ENCODE results near the gene OSBPL10. TPM values are rescaled to one million over a fixed set of nuclear protein-coding genes. Genes with fewer than 3 reads are reported as not detected.
"Not testable (repeated sequence)": the region's sequence is repeated elsewhere in the genome, so short reads cannot be mapped to it uniquely, and the experiment has no call there.

The OSBPL10 gene
- total RNA-seq, 2 donors from 2014 or later: 0.90 to 11.5 TPM

GRCh38 chr3:31692751-31693150 lies 288.3 kb downstream of the OSBPL10 start:
- Mint-ChIP-seq H3K36me3 (ENCODE audit: low read depth) (no peaks in the 10 kb centered on the region), H3K4me3 (no peak overlapping the region), H3K27ac (no peak overlapping the region), H3K9me3 (peaks cover 5% of the 10 kb centered on the region), H3K4me1 (no peaks in the 10 kb centered on the region), H3K27me3 (no peaks in the 10 kb centered on the region)
- ATAC-seq (replicated peaks): no peak

GRCh38 chr3:31690771-31691170 lies 290.3 kb downstream of the OSBPL10 start:
- Mint-ChIP-seq H3K27ac (no peak overlapping the region), H3K4me1 (no peaks in the 10 kb centered on the region), H3K4me3 (no peak overlapping the region), H3K9me3 (peaks cover 5% of the 10 kb centered on the region), H3K27me3 (peaks cover 3% of the 10 kb centered on the region), H3K36me3 (ENCODE audit: low read depth) (no peaks in the 10 kb centered on the region)
- ATAC-seq (replicated peaks): no peak

- H3K27ac Mint-ChIP-seq: not testable (repeated sequence)
Observed at GRCh38 chr3:31689523-31689922, 291.5 kb downstream of the OSBPL10 start.

GRCh38 chr3:31688984-31689383 lies 292.1 kb downstream of the OSBPL10 start:
- no peak for ATAC-seq (replicated peaks)
- Mint-ChIP-seq H3K36me3 (ENCODE audit: low read depth) (no peaks in the 10 kb centered on the region), H3K27ac (no peak overlapping the region), H3K4me3 (no peak overlapping the region), H3K4me1 (no peaks in the 10 kb centered on the region), H3K27me3 (peaks cover 6% of the 10 kb centered on the region), H3K9me3 (peaks cover 5% of the 10 kb centered on the region)

More at GRCh38 chr3:31689523-31689922, 291.5 kb downstream of the OSBPL10 start:
- not testable (repeated sequence) for H3K4me3 Mint-ChIP-seq; ATAC-seq (replicated peaks); H3K36me3 Mint-ChIP-seq (ENCODE audit: low read depth); H3K9me3 Mint-ChIP-seq; H3K4me1 Mint-ChIP-seq; H3K27me3 Mint-ChIP-seq

- no peak for ATAC-seq (replicated peaks)
- Mint-ChIP-seq H3K27me3 (peaks cover 11% of the 10 kb centered on the region), H3K36me3 (ENCODE audit: low read depth) (no peaks in the 10 kb centered on the region), H3K27ac (no peak overlapping the region), H3K4me3 (no peak overlapping the region), H3K9me3 (peaks cover 5% of the 10 kb centered on the region), H3K4me1 (no peaks in the 10 kb centered on the region)
Observed at GRCh38 chr3:31687020-31687802, 293.9 kb downstream of the OSBPL10 start.

- Mint-ChIP-seq H3K4me3 (no peak overlapping the region), H3K9me3 (no peaks in the 10 kb centered on the region), H3K4me1 (no peaks in the 10 kb centered on the region), H3K36me3 (ENCODE audit: low read depth) (no peaks in the 10 kb centered on the region), H3K27me3 (peaks cover 6% of the 10 kb centered on the region), H3K27ac (no peak overlapping the region)
- no peak for ATAC-seq (replicated peaks)
Observed at GRCh38 chr3:31680072-31680870, 300.8 kb downstream of the OSBPL10 start.

- ATAC-seq (replicated peaks): no peak
- no peak overlapping the region for H3K27ac Mint-ChIP-seq
- no peaks in the 10 kb centered on the region for H3K9me3 Mint-ChIP-seq
- no peaks in the 10 kb centered on the region for H3K36me3 Mint-ChIP-seq (ENCODE audit: low read depth)
- no peak overlapping the region for H3K4me3 Mint-ChIP-seq
- H3K27me3 Mint-ChIP-seq: no peaks in the 10 kb centered on the region
- no peaks in the 10 kb centered on the region for H3K4me1 Mint-ChIP-seq
Observed at GRCh38 chr3:31676556-31676955, 304.5 kb downstream of the OSBPL10 start.

GRCh38 chr3:31673950-31674349 lies 307.1 kb downstream of the OSBPL10 start:
- Mint-ChIP-seq H3K9me3 (no peaks in the 10 kb centered on the region), H3K36me3 (ENCODE audit: low read depth) (no peaks in the 10 kb centered on the region), H3K4me3 (no peak overlapping the region), H3K27ac (no peak overlapping the region), H3K27me3 (no peaks in the 10 kb centered on the region), H3K4me1 (no peaks in the 10 kb centered on the region)
- no peak for ATAC-seq (replicated peaks)

GRCh38 chr3:31671976-31672375 lies 309.1 kb downstream of the OSBPL10 start:
- Mint-ChIP-seq H3K27me3 (no peaks in the 10 kb centered on the region), H3K4me3 (no peak overlapping the region), H3K27ac (no peak overlapping the region), H3K9me3 (no peaks in the 10 kb centered on the region), H3K36me3 (ENCODE audit: low read depth) (no peaks in the 10 kb centered on the region), H3K4me1 (no peaks in the 10 kb centered on the region)
- no peak for ATAC-seq (replicated peaks)

- Mint-ChIP-seq H3K27me3 (no peaks in the 10 kb centered on the region), H3K4me1 (no peaks in the 10 kb centered on the region), H3K27ac (no peak overlapping the region), H3K4me3 (no peak overlapping the region), H3K9me3 (no peaks in the 10 kb centered on the region), H3K36me3 (ENCODE audit: low read depth) (no peaks in the 10 kb centered on the region)
- ATAC-seq (replicated peaks): no peak
Observed at GRCh38 chr3:31671451-31671850, 309.6 kb downstream of the OSBPL10 start.

- no peak for ATAC-seq (replicated peaks)
- Mint-ChIP-seq H3K9me3 (no peaks in the 10 kb centered on the region), H3K4me3 (no peak overlapping the region), H3K4me1 (no peaks in the 10 kb centered on the region), H3K27me3 (peaks cover 2% of the 10 kb centered on the region), H3K27ac (no peak overlapping the region), H3K36me3 (ENCODE audit: low read depth) (no peaks in the 10 kb centered on the region)
Observed at GRCh38 chr3:31670722-31671121, 310.3 kb downstream of the OSBPL10 start.

GRCh38 chr3:31670136-31670535 lies 310.9 kb downstream of the OSBPL10 start:
- ATAC-seq (replicated peaks): no peak
- Mint-ChIP-seq H3K36me3 (ENCODE audit: low read depth) (no peaks in the 10 kb centered on the region), H3K27me3 (peaks cover 3% of the 10 kb centered on the region), H3K27ac (no peak overlapping the region), H3K9me3 (no peaks in the 10 kb centered on the region), H3K4me1 (no peaks in the 10 kb centered on the region), H3K4me3 (no peak overlapping the region)

- no peaks in the 10 kb centered on the region for H3K36me3 Mint-ChIP-seq (ENCODE audit: low read depth)
- peak; percentile 19 for ATAC-seq (replicated peaks)
- no peak overlapping the region for H3K4me3 Mint-ChIP-seq
- no peak overlapping the region for H3K27ac Mint-ChIP-seq
- H3K27me3 Mint-ChIP-seq: peaks cover 3% of the 10 kb centered on the region
- no peaks in the 10 kb centered on the region for H3K9me3 Mint-ChIP-seq
- no peaks in the 10 kb centered on the region for H3K4me1 Mint-ChIP-seq
Observed at GRCh38 chr3:31668242-31668641, 312.8 kb downstream of the OSBPL10 start.

GRCh38 chr3:31667582-31667981 lies 313.5 kb downstream of the OSBPL10 start:
- Mint-ChIP-seq H3K27me3 (peaks cover 3% of the 10 kb centered on the region), H3K27ac (no peak overlapping the region), H3K36me3 (ENCODE audit: low read depth) (no peaks in the 10 kb centered on the region), H3K4me3 (no peak overlapping the region), H3K9me3 (no peaks in the 10 kb centered on the region), H3K4me1 (no peaks in the 10 kb centered on the region)
- no peak for ATAC-seq (replicated peaks)

- Mint-ChIP-seq H3K9me3 (peaks cover 5% of the 10 kb centered on the region), H3K36me3 (ENCODE audit: low read depth) (no peaks in the 10 kb centered on the region), H3K4me3 (no peak overlapping the region), H3K4me1 (no peaks in the 10 kb centered on the region), H3K27me3 (peaks cover 3% of the 10 kb centered on the region), H3K27ac (no peak overlapping the region)
- ATAC-seq (replicated peaks): no peak
Observed at GRCh38 chr3:31664031-31664430, 317.0 kb downstream of the OSBPL10 start.

All from activated T-helper 17 cell treated with anti-CD3 and anti-CD28 coated beads, Interleukin-2, amount 50 U/mL, for 72 hours (primary cell).